GM12878 (cell line): ENCODE results near the gene B3GALNT2. TPM values are rescaled to one million over a fixed set of nuclear protein-coding genes. Genes with fewer than 3 reads are reported as not detected.
"Not testable (repeated sequence)": the region's sequence is repeated elsewhere in the genome, so short reads cannot be mapped to it uniquely, and the experiment has no call there.

Experiments used
- ATAC-seq: fragments of 200-7000 bp; cut with Tn5 transposase; 3 replicates; pipeline ENCODE4 v1.9.1; 2020; ENCODE audit warnings: mild to moderate bottlenecking, moderate library complexity
- BruUV-seq: library from RNA; stranded (reverse); fragments of 400-500 nt; replicated peaks from 2 replicates; lab custom pipeline; 2021; lab: Mats Ljungman, UMichigan
- CTCF ChIA-PET: fragments of 300-600 bp; sonication (Branson Sonifier 250); formaldehyde crosslinking; extraction: SDS; loops from one replicate; lab custom pipeline; 2021; ENCODE audit warnings: inconsistent platforms; lab: Yijun Ruan, JAX
- POLR2A ChIA-PET: fragments of 350-600 bp; formaldehyde crosslinking; extraction: SDS; loops from one replicate; lab custom pipeline; 2021; ENCODE audit warnings: inconsistent platforms; lab: Charles Lee
- RAD21 ChIA-PET: fragments of 300-600 bp; sonication (Branson Sonifier 250); formaldehyde crosslinking; loops from one replicate; lab custom pipeline; 2023; ENCODE audit warnings: antibody characterized with exemption; ENCODE audit not compliant: unreplicated experiment; lab: Charles Lee
- SMC1A ChIA-PET: fragments of 300-600 bp; sonication (Branson Sonifier 250); formaldehyde crosslinking; loops from one replicate; lab custom pipeline; 2023; ENCODE audit not compliant: unreplicated experiment, uncharacterized antibody; lab: Charles Lee
- DNase-seq: peaks from one replicate; pipeline ENCODE4 v3.0.0-alpha.2; 2011; ENCODE audit warnings: low read depth, low spot score
- FAIRE-seq: peaks from 3 replicates; lab custom pipeline; 2011; peaks lifted over from hg19 to GRCh38; lab: Jason Lieb, UNC
- H2AFZ ChIP-seq: 2 replicates; pipeline ENCODE4 v1.6.0; 2011; ENCODE audit warnings: low read depth, low read length, control low read depth; ENCODE audit not compliant: control insufficient read depth
- H3K27ac ChIP-seq: 2 replicates; pipeline ENCODE4 v1.5.1; 2011; ENCODE audit warnings: control low read depth; ENCODE audit not compliant: control insufficient read depth, insufficient read depth
- H3K27me3 ChIP-seq, 2 experiments: replicated peaks in 1 of 2; 2 replicates each; pipeline versions ENCODE4 v1.6.0 to v1.6.1; 2011; ENCODE audit warnings: low read length in 1 of 2; ENCODE audit not compliant: control insufficient read depth in 2 of 2, insufficient read depth in 2 of 2
- H3K36me3 ChIP-seq, 2 experiments: 2 replicates each; pipeline ENCODE4 v1.5.1; 2011; ENCODE audit warnings: low read length in 1 of 2; ENCODE audit not compliant: control insufficient read depth in 2 of 2, insufficient read depth in 2 of 2
- H3K4me1 ChIP-seq: 2 replicates; pipeline ENCODE4 v1.6.1; 2011; ENCODE audit warnings: mild to moderate bottlenecking, low read length, moderate library complexity, mixed read lengths; ENCODE audit not compliant: control insufficient read depth, insufficient read depth
- H3K4me2 ChIP-seq: 2 replicates; pipeline ENCODE4 v1.6.0; 2011; ENCODE audit warnings: control low read depth; ENCODE audit not compliant: control insufficient read depth, insufficient read depth
- H3K4me3 ChIP-seq: fragments of 200-600 bp; sonication (generic); 2 replicates; pipeline ENCODE4 v1.5.1; 2016
- H3K79me2 ChIP-seq: 2 replicates; pipeline ENCODE4 v1.6.0; 2011; ENCODE audit warnings: low read length; ENCODE audit not compliant: control insufficient read depth, insufficient read depth
- H3K9ac ChIP-seq: 2 replicates; pipeline ENCODE4 v1.8.0; 2011; ENCODE audit warnings: low read length, control low read depth, mixed read lengths; ENCODE audit not compliant: control insufficient read depth, insufficient read depth
- H3K9me3 ChIP-seq: replicated peaks from 3 replicates; pipeline ENCODE4 v1.5.1; 2011; ENCODE audit warnings: mild to moderate bottlenecking, low read length; ENCODE audit not compliant: control insufficient read depth, insufficient read depth
- H4K20me1 ChIP-seq: 2 replicates; pipeline ENCODE4 v1.6.0; 2011; ENCODE audit not compliant: control insufficient read depth, insufficient read depth
- CHD1 ChIP-seq: IDR thresholded peaks from 2 replicates; pipeline ENCODE4 v1.6.1; 2012; ENCODE audit warnings: low read depth, low read length, improper control_type of control experiment
- SRF ChIP-seq, 2 experiments: IDR thresholded peaks; 2 replicates each; pipeline ENCODE4 v1.6.1; 2011; ENCODE audit warnings: low read depth in 2 of 2, low read length in 2 of 2, mild to moderate bottlenecking in 1 of 2, moderate library complexity in 1 of 2
- WGBS: methylation state at CpG from one replicate; pipeline ENCODE4 v1.1.6; 2016; ENCODE audit warnings: low lambda C conversion rate; ENCODE audit not compliant: insufficient replicate concordance, insufficient coverage; ENCODE audit errors: missing lambda C conversion rate; 5-methylcytosine and 5-hydroxymethylcytosine counted together
- in situ Hi-C: fragments of 300-500 bp; cut with MboI; formaldehyde crosslinking; loops from 9 replicates; pipeline ENCODE4 v1.14.3; 2018; ENCODE audit warnings: mixed read lengths
- intact Hi-C: fragments of 100-400 bp; cut with micrococcal nuclease; formaldehyde crosslinking; loops from one replicate; pipeline ENCODE4 v1.14.2; 2022; ENCODE audit not compliant: unreplicated experiment
- polyA plus RNA-seq, 11 experiments: library from polyadenylated mRNA; depleted of rRNA in 4 of 11; unstranded in 6 of 11; stranded (reverse) in 5 of 11; fragments of >200 nt; fragmentation: Nextera tagmentation in 4 of 11; fragmentation: Illumina TruSeq in 1 of 11; extraction: Ambion mirVana in 4 of 11; extraction: Trizol in 1 of 11; gene quantifications; 1 replicate in 1 of 11; 2 replicates in 10 of 11; pipeline versions ENCODE4 v1.2.1 to v1.2.3, GENCODE V29; 2011 to 2016; ENCODE audit warnings: inconsistent platforms in 2 of 11, missing spikeins in 2 of 11, low read depth in 1 of 11
- total RNA-seq, 4 experiments: library from RNA; depleted of rRNA in 3 of 4; stranded (reverse); fragments of >200 nt in 3 of 4; fragmentation: Illumina TruSeq in 1 of 4; extraction: Trizol in 1 of 4; gene quantifications; 2 replicates each; pipeline versions ENCODE4 v1.2.1 to v1.2.3, GENCODE V29; 2013 to 2021
- TF ChIP-seq, protein P1 (sequence below): fragments of 450-650 bp; IDR thresholded peaks from 2 replicates; pipeline ENCODE4 v1.6.1; 2016; ENCODE audit warnings: mild to moderate bottlenecking

B3GALNT2 gene
- total and polyA plus RNA-seq, 10 of the 15 experiments (the other 5 are each of a cell fraction or from before 2014, with no cell fraction given) = 0.77 to 19.7 (median 12.7) TPM

DNA sequence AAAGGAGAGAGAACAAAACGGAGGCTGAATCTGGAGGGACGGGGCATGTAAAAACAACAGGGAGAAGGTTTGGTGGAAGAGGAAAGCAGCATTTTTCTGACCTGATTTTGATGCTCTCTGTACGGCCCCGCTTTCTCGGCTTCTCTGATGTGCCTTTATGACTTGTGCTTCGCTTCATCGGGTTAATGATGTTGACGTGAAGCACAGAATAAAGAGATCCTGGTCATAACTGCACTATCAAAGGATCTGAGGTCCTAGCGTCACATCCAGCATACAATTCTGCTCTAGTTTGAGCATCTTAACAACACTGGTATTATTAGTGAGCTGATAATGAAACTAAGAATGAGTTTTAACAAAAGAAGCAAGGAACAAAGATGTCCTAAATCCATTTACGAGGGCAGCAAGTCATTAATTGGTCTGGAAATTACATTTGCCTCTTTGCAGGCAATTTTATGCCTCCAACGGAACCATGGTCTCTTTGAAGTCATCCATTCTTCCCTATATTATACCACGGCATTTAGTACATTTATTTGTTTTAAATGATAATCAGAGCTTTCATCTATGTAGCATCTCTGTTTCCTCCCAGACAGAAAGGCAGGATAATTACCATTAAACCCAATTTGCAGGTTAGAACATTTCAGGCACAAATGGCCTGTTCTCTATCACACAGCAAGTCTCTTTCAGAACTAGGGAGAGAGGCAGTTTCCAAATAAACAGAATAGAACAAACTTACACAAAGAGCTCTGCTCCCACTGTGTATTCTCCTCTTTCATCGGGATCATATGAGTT, 45.3 kb upstream of the B3GALNT2 start:
- in situ Hi-C loops (no loop called here), intact Hi-C loops (no loop called here)
- 63% methylated on average over 13 of the region's 13 CpGs for WGBS
- BruUV-seq = no TSS peak
- Histone ChIP-seq H3K36me3 (no peaks in the 10 kb centered on the region), H3K4me1 (no peaks in the 10 kb centered on the region), H3K4me3 (no peak overlapping the region), H2AFZ (no peak overlapping the region), H3K9me3 (no peaks in the 10 kb centered on the region), H3K27ac (no peak overlapping the region), H3K27me3 (peaks cover 0 to 3% of the 10 kb centered on the region in 2 experiments; a peak in 3 of 4 replicates), H3K9ac (no peak overlapping the region), H3K4me2 (no peak overlapping the region), H3K79me2 (no peaks in the 10 kb centered on the region), H4K20me1 (no peaks in the 10 kb centered on the region)
- FAIRE-seq (no peak), ATAC-seq (no peak), DNase-seq (no peak)
- ChIA-PET CTCF (interaction anchor here (1.2 kb wide), 1 partner anchor 51 kb away, joined by 3 read pairs; no protein-coding TSS in a partner anchor), POLR2A (no interaction called here), SMC1A (interaction anchor here (0.6 kb wide), 1 partner anchor 367 kb away, joined by 4 read pairs; no protein-coding TSS in a partner anchor), RAD21 (no interaction called here)
- no peak for TF ChIP-seq CHD1

DNA sequence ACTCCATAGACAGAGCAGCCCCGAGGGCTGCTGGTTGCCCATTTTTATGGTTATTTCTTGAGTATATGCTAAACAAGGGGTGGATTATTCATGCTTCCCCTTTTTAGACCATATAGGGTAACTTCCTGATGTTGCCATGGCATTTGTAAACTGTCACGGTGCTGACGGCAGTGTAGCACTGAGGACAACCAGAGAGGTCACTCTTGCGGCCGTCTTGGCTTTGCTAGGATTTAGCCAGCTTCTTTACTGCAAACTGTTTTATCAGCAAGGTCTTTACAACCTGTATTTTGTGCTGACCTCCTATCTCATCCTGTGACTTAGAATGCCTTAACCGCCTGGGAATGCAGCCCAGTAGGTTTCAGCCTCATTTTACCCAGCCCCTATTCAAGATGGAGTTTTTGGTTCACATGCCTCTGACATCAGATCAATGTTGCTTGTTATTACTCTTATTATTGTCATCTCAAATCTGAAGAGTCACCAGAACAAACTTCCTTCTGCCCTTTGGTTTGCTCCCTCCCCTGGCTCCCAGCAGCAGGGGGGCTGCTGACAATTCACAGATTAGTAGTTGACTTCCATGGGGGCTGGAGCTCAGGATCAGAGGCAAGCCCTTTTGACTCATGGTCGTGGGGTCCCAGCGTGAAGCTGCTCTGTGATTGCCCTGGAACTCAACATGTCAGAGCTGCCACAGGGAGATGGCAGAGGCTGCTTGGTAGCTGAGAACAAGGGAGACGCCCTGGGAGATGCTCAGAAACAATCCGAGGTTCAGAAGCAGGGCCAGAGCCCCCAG, 42.3 kb upstream of the B3GALNT2 start:
- H4K20me1 ChIP-seq, H3K9me3 ChIP-seq, FAIRE-seq, RAD21 ChIA-PET, H2AFZ ChIP-seq, BruUV-seq, SMC1A ChIA-PET, H3K27ac ChIP-seq, DNase-seq, H3K27me3 ChIP-seq, intact Hi-C loops, H3K4me3 ChIP-seq, H3K36me3 ChIP-seq, in situ Hi-C loops, CTCF ChIA-PET, H3K79me2 ChIP-seq, H3K4me2 ChIP-seq, H3K4me1 ChIP-seq, POLR2A ChIA-PET, H3K9ac ChIP-seq: not testable (repeated sequence)
- TF ChIP-seq, protein P1, sequence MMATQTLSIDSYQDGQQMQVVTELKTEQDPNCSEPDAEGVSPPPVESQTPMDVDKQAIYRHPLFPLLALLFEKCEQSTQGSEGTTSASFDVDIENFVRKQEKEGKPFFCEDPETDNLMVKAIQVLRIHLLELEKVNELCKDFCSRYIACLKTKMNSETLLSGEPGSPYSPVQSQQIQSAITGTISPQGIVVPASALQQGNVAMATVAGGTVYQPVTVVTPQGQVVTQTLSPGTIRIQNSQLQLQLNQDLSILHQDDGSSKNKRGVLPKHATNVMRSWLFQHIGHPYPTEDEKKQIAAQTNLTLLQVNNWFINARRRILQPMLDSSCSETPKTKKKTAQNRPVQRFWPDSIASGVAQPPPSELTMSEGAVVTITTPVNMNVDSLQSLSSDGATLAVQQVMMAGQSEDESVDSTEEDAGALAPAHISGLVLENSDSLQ = peak; percentile 50
- peak in 1 of 2 experiments; percentile 65; a peak in 1 of 4 replicates for TF ChIP-seq SRF (IDR thresholded peaks at IDR 0.05; ENCODE audit: low read depth in 2 of 2, low read length in 2 of 2)
- peak; percentile 70 for ATAC-seq
- 16% methylated on average over 10 of the region's 10 CpGs for WGBS
